ENCODE data around the gene RPTOR.

Gene RPTOR

DNA sequence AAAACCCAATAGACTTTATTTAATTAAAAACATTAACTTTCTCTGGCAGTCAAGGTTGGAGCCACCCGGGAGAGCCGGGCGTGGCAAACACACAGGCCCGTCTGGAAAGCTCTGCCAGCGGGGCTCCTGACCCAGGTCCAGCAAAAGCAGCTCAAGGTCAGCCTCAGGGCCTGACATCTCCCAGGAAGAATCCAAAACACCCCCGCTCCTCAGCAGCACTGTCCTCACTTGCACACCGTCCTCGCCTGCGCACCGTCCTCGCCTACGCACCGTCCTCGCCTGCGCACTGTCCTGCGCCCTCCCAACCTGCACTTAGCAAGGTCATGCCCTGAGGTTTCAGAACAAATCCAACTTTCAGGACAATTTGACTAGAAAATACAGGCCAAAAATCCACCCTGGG lies 31.4 kb upstream of the RPTOR start:
- TF ChIP-seq CTCF (conservative IDR thresholded peaks at IDR 0.05; ENCODE audit: low read depth) = no peak
- no peak for DNase-seq (ENCODE audit: low spot score)
- POLR2A ChIA-PET (ENCODE audit: low non-redundant PET) = no interaction called here
- CTCF ChIA-PET = no interaction called here
- H3K27ac ChIP-seq = no peak overlapping the region

DNA sequence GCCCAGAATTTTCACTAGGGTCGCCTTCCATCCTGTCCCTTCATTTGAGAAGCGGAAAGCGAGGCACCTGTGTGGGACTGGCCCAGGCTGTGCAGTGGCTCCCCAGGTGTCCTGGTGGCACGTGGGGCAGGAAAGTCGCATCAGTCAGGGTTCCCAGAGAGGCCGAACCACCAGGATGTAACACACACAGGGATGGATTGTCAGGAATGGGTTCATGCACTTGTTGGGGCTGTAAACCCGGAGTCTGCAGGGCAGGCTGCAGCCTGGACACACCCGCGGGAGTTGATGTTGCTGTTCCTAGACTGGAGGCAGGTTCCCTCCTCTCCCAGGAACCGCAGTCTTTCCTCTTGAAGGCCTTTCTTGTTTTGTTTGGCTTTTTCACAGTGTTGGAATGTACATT lies 30.7 kb upstream of the RPTOR start:
- no peak for TF ChIP-seq CTCF (conservative IDR thresholded peaks at IDR 0.05; ENCODE audit: low read depth)
- CTCF ChIA-PET = no interaction called here
- POLR2A ChIA-PET (ENCODE audit: low non-redundant PET) = no interaction called here
- no peak overlapping the region for H3K27ac ChIP-seq
- DNase-seq (ENCODE audit: low spot score) = no peak

DNA sequence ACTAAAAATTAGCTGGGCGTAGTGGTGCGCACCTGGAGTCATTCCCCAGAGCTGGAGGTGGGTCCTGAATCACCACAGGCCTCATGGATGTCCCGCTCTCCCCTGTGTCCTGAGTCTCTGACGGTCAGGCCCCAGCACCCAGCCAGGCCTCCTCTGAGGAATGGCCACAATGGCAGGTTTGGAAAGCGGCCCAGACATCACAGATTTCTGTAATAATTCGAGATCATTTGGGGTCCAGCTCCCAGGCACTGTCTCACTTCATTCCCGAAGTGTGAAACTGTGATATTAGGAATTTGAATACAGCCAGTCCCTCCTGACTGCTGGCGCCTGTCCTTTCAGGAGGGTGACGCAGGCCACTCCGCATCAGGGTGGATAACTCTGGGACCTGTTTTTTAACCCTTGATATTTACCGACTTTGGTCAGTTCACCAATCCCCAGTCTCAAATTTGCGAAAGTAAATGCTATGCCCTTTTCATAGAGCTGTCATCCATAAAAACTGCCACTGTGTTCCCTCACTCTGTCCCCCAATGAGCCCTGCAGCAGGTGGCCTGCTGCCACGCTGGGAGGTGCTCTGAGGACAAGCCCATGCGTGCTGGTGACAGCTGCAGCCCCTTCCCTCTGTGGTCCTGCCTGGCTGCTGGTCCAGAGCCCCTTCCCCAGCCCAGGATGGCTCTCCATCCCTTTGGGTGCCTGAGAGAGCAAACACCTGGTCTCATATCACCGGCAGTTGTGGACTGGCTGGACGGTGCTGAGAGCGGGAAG lies 28.3 kb upstream of the RPTOR start:
- POLR2A ChIA-PET (ENCODE audit: low non-redundant PET) = no interaction called here
- CTCF ChIA-PET = no interaction called here

DNA sequence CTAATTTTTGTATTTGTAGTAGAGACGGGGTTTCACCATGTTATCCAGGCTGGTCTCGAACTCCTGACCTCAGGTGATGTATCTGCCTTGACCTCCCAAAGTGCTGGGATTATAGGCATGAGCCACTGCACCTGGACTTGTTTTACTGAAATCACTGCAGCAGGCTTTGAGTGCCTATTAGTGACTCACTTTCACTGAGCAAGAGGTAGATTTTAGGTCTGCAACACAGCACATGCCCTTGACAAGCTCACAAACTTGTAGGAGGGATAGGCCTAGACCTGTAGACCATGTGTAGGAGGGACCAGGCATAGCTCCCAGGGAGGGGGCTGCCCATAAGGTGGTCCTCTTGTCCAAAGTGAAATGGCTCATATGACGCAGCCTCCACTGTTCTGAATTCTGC lies 27.0 kb upstream of the RPTOR start:
- no peak for TF ChIP-seq CTCF (conservative IDR thresholded peaks at IDR 0.05; ENCODE audit: low read depth)
- ChIA-PET CTCF (no interaction called here), POLR2A (ENCODE audit: low non-redundant PET) (no interaction called here)
- no peak overlapping the region for H3K27ac ChIP-seq
- no peak for DNase-seq (ENCODE audit: low spot score)

More for the DNA sequence above, 28.3 kb upstream of the RPTOR start:
- no peak for TF ChIP-seq CTCF (conservative IDR thresholded peaks at IDR 0.05; ENCODE audit: low read depth)
- no peak overlapping the region for H3K27ac ChIP-seq
- DNase-seq (ENCODE audit: low spot score) = no peak

DNA sequence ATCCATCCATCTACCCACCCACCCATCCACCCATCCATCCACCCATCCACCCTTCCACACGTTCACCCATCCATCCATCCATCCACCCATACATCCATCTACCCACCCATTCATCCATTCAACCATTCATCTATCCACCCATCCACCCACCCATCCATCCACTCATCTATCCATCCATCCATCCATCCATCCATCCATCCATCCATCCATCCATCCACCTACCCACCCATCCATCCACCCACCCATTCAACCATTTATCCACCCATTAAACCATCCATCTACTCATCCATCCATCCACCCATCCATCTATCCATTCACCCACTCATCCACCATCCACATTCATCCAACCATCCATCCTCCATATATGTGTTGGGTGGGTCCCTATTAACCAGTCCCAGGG lies 26.2 kb upstream of the RPTOR start:
- TF ChIP-seq CTCF (conservative IDR thresholded peaks at IDR 0.05; ENCODE audit: low read depth) = no peak
- POLR2A ChIA-PET (ENCODE audit: low non-redundant PET) = no interaction called here

GRCh38 chr17:80519091-80519781 lies 25.4 kb upstream of the RPTOR start:
- ChIA-PET POLR2A (ENCODE audit: low non-redundant PET) (no interaction called here), CTCF (no interaction called here)
- H3K27ac ChIP-seq = no peak overlapping the region
- TF ChIP-seq CTCF (conservative IDR thresholded peaks at IDR 0.05; ENCODE audit: low read depth) = no peak
- no peak for DNase-seq (ENCODE audit: low spot score)

More for the DNA sequence above, 26.2 kb upstream of the RPTOR start:
- CTCF ChIA-PET = no interaction called here
- H3K27ac ChIP-seq = no peak overlapping the region
- DNase-seq (ENCODE audit: low spot score) = no peak

Measured in RWPE1 (cell line).